MG63 (cell line): ENCODE data around the gene PTGER3. TPM values are rescaled to one million over a fixed set of nuclear protein-coding genes. Genes with fewer than 3 reads are reported as not detected.
"Not testable (repeated sequence)": the region's sequence is repeated elsewhere in the genome, so short reads cannot be mapped to it uniquely, and the experiment has no call there.

Experiments
- DNase-seq: peaks from one replicate; pipeline ENCODE4 v3.0.0-alpha.2; 2020
- H3K27me3 ChIP-seq: fragments of 250-450 bp; sonication (Bioruptor Pico); 2 replicates; pipeline ENCODE4 v1.5.1; 2020; ENCODE audit warnings: mild to moderate bottlenecking, moderate library complexity
- H3K36me3 ChIP-seq: fragments of 250-450 bp; sonication (Bioruptor Pico); 2 replicates; pipeline ENCODE4 v1.5.1; 2020; ENCODE audit warnings: mild to moderate bottlenecking, moderate library complexity
- H3K4me3 ChIP-seq: fragments of 250-450 bp; sonication (Bioruptor Pico); 2 replicates; pipeline ENCODE4 v1.5.1; 2020; ENCODE audit warnings: mild to moderate bottlenecking, moderate library complexity
- H3K9me3 ChIP-seq: fragments of 250-450 bp; sonication (Bioruptor Pico); 2 replicates; pipeline ENCODE4 v1.5.1; 2020; ENCODE audit warnings: mild to moderate bottlenecking, moderate library complexity
- total RNA-seq: library from RNA; depleted of rRNA; stranded (reverse); fragments of >200 nt; shearing (Covaris generic); gene quantifications from 2 replicates; pipeline ENCODE4 v1.2.3, GENCODE V29; 2014; ENCODE audit warnings: low replicate concordance; rRNA removed

PTGER3 gene
- total RNA-seq, 1 experiment from 2014 or later = not detected

DNA sequence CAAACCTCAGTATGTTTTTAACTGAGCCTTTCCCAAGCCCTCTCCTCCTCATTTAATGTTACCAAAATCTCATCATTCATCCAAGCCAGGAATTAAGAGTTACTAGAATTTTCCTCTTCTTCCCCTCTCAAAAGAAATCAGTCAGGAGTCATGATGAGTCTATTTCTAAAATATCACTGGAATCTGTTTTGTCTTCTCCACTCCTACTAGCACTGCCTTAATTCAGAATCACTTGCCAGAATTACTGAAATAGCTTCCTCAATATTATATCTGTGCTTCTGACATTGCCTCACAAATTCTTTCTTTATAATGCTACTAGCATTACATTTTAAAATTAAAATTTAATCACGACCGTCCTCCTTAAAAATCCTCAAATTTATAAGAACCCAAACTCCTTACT, 106.1 kb downstream of the PTGER3 start:
- Histone ChIP-seq H3K9me3 (no peaks in the 10 kb centered on the region), H3K27me3 (no peaks in the 10 kb centered on the region), H3K36me3 (no peaks in the 10 kb centered on the region), H3K4me3 (no peak overlapping the region)
- DNase-seq = no peak

DNA sequence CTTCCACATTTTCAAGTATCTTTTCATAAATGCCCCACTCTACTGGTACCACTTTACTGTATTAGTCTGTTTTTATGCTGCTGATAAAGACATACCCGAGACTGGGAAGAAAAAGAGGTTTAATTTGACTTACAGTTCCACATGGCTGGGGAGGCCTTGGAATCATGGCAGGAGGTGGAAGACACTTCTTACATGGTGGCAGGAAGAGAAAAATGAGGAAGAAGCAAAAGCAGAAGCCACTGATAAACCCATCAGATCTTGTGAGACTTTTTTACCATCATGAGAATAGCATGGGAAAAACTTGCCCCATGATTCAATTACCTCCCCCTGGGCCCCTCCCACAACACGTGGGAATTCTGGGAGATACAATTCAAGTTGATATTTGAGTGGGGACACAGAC, 107.2 kb downstream of the PTGER3 start:
- DNase-seq, H3K4me3 ChIP-seq, H3K27me3 ChIP-seq, H3K36me3 ChIP-seq, H3K9me3 ChIP-seq: not testable (repeated sequence)

DNA sequence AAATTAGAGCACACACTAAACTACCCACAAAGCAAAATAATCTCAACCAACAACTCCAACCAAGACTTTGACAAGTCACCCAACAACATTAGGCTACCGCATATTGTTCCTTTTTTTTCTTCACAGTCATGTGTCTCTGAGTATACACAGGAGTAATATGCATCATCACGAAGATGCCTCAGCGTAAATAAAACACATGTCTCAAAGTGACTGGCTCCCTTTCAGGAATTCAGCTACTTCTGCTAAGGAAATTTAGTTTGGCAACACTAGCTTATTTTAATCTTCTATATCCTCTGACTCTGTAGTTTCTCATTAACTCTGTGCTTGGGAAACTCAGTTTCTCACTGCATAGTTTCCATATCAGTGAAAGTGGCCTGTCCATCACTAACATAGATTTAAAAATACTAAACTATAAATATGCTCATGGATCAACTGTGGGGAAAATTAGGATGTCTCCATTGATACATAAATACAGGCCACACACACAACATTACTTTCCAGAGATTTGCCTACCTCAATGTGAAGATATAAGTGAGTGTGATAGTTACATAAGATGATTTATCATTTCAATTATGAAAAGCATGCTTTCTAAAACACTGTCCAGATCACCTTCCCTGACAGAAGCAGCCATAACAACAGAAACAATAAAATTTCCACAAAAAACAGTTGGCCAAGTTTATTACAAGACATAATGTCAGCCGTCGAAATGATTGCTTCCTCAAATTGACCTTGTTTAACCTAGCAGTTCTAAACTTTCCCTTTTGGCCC, 113.2 kb downstream of the PTGER3 start:
- no peaks in the 10 kb centered on the region for H3K27me3 ChIP-seq
- H3K9me3 ChIP-seq = no peaks in the 10 kb centered on the region
- no peak for DNase-seq
- no peaks in the 10 kb centered on the region for H3K36me3 ChIP-seq
- H3K4me3 ChIP-seq = no peak overlapping the region

DNA sequence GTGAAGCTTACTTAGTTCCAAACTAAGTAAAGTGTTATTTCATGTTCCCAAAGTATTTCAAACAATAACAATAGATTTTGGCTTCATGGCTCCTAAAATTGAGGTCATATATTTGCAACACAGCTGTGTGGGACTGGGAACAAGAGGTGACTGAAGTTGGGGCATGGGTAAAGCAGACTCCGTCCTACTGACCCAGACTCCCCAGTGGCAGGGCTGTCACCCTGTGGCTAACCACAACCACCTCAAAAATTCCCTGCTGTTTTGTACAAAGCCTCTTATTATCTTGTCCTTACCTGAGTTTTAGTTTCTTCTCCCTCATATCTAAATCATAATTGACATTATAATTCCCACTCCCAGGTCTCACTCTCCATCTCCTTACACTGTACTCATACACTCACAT, 117.6 kb downstream of the PTGER3 start:
- Histone ChIP-seq H3K27me3 (no peaks in the 10 kb centered on the region), H3K4me3 (no peak overlapping the region), H3K36me3 (no peaks in the 10 kb centered on the region), H3K9me3 (no peaks in the 10 kb centered on the region)
- DNase-seq = no peak

DNA sequence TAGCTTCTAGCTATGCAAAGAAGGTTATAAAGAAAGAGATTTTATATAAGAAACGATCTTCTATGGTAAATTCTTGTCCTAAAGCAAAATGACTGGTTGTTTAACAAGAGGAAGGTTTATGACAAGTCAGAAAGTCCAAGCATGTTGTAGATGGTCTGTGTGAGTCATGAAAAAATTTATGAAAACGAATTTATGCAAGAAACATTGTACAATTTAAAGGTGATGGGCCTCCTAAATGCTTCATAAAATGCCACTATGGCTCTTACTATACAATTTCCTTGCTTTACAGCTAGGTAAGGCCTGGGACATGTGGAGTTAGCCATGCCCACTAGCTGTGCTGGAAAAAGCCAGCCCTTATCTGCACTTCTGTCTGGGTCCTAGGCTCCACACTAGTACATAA, 125.4 kb downstream of the PTGER3 start:
- Histone ChIP-seq H3K9me3 (peaks cover 5% of the 10 kb centered on the region; the same call in 1 of the 2 replicates), H3K4me3 (no peak overlapping the region), H3K27me3 (no peaks in the 10 kb centered on the region), H3K36me3 (no peaks in the 10 kb centered on the region)
- DNase-seq = no peak

Other genes starting within 250 kb of the PTGER3 start
- 46.7 and 97.2 TPM in 2 replicates for gene ZRANB2, start 33.2 kb upstream of the PTGER3 start, total RNA-seq